Measurements from ENCODE around the gene BCAS3.

The BCAS3 gene

DNA sequence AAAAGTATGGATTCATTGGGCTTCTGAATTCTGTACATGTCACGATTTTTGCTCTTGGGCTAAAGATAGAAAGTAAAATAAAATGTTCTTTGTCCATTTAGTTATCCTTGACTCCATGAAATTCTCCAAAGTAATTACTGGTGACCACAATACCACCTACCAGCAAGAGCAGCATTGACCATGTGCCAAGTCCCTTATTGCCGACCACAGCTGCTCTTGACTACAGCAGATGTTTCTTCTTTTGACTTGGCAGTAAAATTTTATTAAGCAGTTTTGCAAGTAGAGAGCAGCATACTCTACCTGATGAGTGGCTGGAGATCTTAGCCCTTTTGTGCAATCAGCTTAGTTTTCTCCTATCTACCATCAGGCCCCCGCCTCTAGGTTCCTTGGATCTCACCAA, 569.8 kb downstream of the BCAS3 start:
- TF ChIP-seq TEAD4 (IDR thresholded peaks at IDR 0.05) (no peak), YY1 (IDR thresholded peaks at IDR 0.05; ENCODE audit: low read depth) (no peak), RAD21 (IDR thresholded peaks at IDR 0.05; ENCODE audit: low read depth) (no peak), EP300 (IDR thresholded peaks at IDR 0.05; ENCODE audit: borderline replicate concordance) (no peak)

GRCh38 chr17:61248399-61248798, 570.7 kb downstream of the BCAS3 start:
- no peak for TF ChIP-seq NFIC (IDR thresholded peaks at IDR 0.05)
- TF ChIP-seq EGR1 (IDR thresholded peaks at IDR 0.05), result no peak
- no peak for TF ChIP-seq FOXM1 (IDR thresholded peaks at IDR 0.05; ENCODE audit: borderline replicate concordance, low read depth)
- no peak for TF ChIP-seq RAD21 (IDR thresholded peaks at IDR 0.05; ENCODE audit: low read depth)
- TF ChIP-seq, protein P1, sequence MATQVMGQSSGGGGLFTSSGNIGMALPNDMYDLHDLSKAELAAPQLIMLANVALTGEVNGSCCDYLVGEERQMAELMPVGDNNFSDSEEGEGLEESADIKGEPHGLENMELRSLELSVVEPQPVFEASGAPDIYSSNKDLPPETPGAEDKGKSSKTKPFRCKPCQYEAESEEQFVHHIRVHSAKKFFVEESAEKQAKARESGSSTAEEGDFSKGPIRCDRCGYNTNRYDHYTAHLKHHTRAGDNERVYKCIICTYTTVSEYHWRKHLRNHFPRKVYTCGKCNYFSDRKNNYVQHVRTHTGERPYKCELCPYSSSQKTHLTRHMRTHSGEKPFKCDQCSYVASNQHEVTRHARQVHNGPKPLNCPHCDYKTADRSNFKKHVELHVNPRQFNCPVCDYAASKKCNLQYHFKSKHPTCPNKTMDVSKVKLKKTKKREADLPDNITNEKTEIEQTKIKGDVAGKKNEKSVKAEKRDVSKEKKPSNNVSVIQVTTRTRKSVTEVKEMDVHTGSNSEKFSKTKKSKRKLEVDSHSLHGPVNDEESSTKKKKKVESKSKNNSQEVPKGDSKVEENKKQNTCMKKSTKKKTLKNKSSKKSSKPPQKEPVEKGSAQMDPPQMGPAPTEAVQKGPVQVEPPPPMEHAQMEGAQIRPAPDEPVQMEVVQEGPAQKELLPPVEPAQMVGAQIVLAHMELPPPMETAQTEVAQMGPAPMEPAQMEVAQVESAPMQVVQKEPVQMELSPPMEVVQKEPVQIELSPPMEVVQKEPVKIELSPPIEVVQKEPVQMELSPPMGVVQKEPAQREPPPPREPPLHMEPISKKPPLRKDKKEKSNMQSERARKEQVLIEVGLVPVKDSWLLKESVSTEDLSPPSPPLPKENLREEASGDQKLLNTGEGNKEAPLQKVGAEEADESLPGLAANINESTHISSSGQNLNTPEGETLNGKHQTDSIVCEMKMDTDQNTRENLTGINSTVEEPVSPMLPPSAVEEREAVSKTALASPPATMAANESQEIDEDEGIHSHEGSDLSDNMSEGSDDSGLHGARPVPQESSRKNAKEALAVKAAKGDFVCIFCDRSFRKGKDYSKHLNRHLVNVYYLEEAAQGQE (IDR thresholded peaks at IDR 0.05; ENCODE audit: low read depth), result no peak

GRCh38 chr17:61249649-61250299, 572.1 kb downstream of the BCAS3 start:
- TF ChIP-seq TEAD4 (IDR thresholded peaks at IDR 0.05), result no peak
- no peak for TF ChIP-seq EP300 (IDR thresholded peaks at IDR 0.05; ENCODE audit: borderline replicate concordance)
- TF ChIP-seq CREB1 (IDR thresholded peaks at IDR 0.05; ENCODE audit: low read depth), result no peak
- no peak for TF ChIP-seq RAD21 (IDR thresholded peaks at IDR 0.05; ENCODE audit: low read depth)
- no peak for TF ChIP-seq CEBPB (IDR thresholded peaks at IDR 0.05)
- no peak for TF ChIP-seq FOXM1 (IDR thresholded peaks at IDR 0.05; ENCODE audit: borderline replicate concordance, low read depth)
- no peak for TF ChIP-seq MAX (IDR thresholded peaks at IDR 0.05)
- no peak for TF ChIP-seq ZBTB7A (IDR thresholded peaks at IDR 0.05; ENCODE audit: low read depth)

DNA sequence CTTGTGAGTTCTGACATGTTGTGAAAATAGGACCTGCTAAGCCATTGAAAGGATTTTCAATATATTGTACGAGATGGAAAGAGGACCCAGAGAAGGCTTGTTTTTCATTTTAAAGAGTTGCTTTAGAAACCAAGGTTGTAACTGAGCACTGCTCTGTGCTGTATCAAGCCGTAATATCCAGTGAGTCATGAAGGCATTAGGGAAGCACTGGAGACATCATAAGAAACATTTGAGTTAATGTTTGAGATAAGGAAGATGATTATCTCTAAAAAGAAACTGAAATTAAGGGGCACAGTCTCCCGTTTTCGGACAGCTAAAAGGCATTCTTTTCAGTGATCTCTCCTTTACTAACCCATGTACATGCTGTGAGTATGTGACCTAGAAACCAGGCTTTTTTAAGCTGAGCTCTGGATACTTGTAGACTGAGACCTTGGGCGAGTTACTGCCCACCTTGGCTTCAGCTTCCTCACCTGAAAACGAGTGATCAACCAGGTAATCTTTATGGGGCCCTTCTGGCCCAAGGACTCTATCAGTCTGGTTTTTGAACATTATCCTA, 572.8 kb downstream of the BCAS3 start:
- no peak for TF ChIP-seq USF1 (IDR thresholded peaks at IDR 0.05)
- no peak for TF ChIP-seq NFIC (IDR thresholded peaks at IDR 0.05)
- no peak for TF ChIP-seq EGR1 (IDR thresholded peaks at IDR 0.05)
- no peak for TF ChIP-seq FOXM1 (IDR thresholded peaks at IDR 0.05; ENCODE audit: borderline replicate concordance, low read depth)
- TF ChIP-seq TEAD4 (IDR thresholded peaks at IDR 0.05), result no peak
- TF ChIP-seq MAX (IDR thresholded peaks at IDR 0.05), result no peak
- no peak for TF ChIP-seq YY1 (IDR thresholded peaks at IDR 0.05; ENCODE audit: low read depth)
- TF ChIP-seq TCF12 (IDR thresholded peaks at IDR 0.05; ENCODE audit: low read depth), result no peak
- no peak for TF ChIP-seq CREB1 (IDR thresholded peaks at IDR 0.05; ENCODE audit: low read depth)
- TF ChIP-seq CEBPB (IDR thresholded peaks at IDR 0.05), result no peak
- TF ChIP-seq RAD21 (IDR thresholded peaks at IDR 0.05; ENCODE audit: low read depth), result no peak
- TF ChIP-seq ZBTB7A (IDR thresholded peaks at IDR 0.05; ENCODE audit: low read depth), result no peak
- TF ChIP-seq EP300 (IDR thresholded peaks at IDR 0.05; ENCODE audit: borderline replicate concordance), result no peak
- no peak for TF ChIP-seq TAF1 (IDR thresholded peaks at IDR 0.05; ENCODE audit: low read depth)
- TF ChIP-seq, protein P1 (IDR thresholded peaks at IDR 0.05; ENCODE audit: low read depth), result no peak

DNA sequence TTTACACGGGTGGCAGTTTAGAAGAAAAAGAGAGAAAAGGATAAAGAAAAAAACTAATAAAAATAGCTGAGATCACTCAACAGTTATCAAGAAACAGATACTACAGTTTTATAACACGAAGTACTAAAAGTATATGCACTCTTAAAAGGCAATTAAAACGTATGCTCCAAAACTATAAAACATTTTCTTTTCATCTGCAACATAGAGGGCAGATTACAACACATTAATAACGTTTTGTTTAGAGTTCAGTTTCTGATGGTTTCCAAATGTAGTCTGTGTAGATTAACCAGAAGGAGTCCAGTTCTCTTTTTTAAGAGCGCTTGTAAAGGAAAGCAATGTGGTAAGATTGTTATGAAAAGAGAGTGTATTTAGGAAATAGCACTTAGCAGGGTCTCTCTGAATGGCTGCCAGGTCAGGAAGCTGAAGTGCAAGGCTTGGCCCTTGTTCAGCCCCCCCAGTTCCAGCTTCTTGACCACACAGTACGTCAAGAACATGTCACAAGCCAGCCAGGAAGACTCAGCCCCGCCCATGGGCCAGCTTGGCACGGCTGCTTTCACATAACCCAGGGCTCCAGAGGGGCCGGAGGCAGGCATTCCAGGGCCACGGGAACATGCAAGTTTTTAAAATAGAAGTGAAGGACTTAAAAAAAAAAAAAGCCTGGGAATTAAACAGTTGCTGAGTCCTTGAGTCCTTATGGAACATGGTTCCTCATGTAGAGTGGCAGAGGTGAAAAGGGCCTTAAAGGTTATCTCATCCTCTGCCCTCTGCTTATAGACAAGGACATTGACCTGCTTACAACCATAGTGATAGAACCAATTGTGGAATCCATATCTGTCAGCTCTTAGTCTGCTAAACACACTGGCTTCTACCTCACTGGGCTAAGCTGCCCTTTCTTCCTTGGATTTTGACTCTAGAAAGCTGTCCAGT, 574.6 kb downstream of the BCAS3 start:
- TF ChIP-seq MAX (IDR thresholded peaks at IDR 0.05) (no peak), TEAD4 (IDR thresholded peaks at IDR 0.05) (no peak), RAD21 (IDR thresholded peaks at IDR 0.05; ENCODE audit: low read depth) (no peak), EP300 (IDR thresholded peaks at IDR 0.05; ENCODE audit: borderline replicate concordance) (no peak), CEBPB (IDR thresholded peaks at IDR 0.05) (no peak), USF1 (IDR thresholded peaks at IDR 0.05) (no peak), CREB1 (IDR thresholded peaks at IDR 0.05; ENCODE audit: low read depth) (no peak), TAF1 (IDR thresholded peaks at IDR 0.05; ENCODE audit: low read depth) (no peak)

All from Ishikawa (cell line).